Stimulated activated CD8-positive, alpha-beta memory T cell treated with anti-CD3 and anti-CD28 coated beads, Interleukin-7, amount 100 ng/mL, for 24 hours (primary cell): ENCODE data around the gene TM4SF1.
"Not testable (repeated sequence)": the region's sequence is repeated elsewhere in the genome, so short reads cannot be mapped to it uniquely, and the experiment has no call there.

Experiments used
- DNase-seq: peaks from one replicate; pipeline ENCODE4 v3.0.0-alpha.2; 2020; ENCODE audit warnings: low read depth

Gene TM4SF1

GRCh38 chr3:149395107-149396089, 17.9 kb upstream of the TM4SF1 start:
- no peak for DNase-seq

- DNase-seq: no peak
Measured at GRCh38 chr3:149393345-149394160, 16.1 kb upstream of the TM4SF1 start.

- DNase-seq: no peak
Measured at GRCh38 chr3:149391960-149392359, 14.5 kb upstream of the TM4SF1 start.

- no peak for DNase-seq
Measured at GRCh38 chr3:149390772-149391212, 13.3 kb upstream of the TM4SF1 start.

- no peak for DNase-seq
Measured at GRCh38 chr3:149390294-149390693, 12.8 kb upstream of the TM4SF1 start.

- no peak for DNase-seq
Measured at GRCh38 chr3:149388531-149389417, 11.3 kb upstream of the TM4SF1 start.

- no peak for DNase-seq
Measured at GRCh38 chr3:149388001-149388440, 10.6 kb upstream of the TM4SF1 start.

GRCh38 chr3:149386299-149386606, 8.8 kb upstream of the TM4SF1 start:
- no peak for DNase-seq

GRCh38 chr3:149385617-149386298, 8.3 kb upstream of the TM4SF1 start:
- no peak for DNase-seq

GRCh38 chr3:149384911-149385321, 7.5 kb upstream of the TM4SF1 start:
- DNase-seq: no peak

GRCh38 chr3:149384167-149384566, 6.7 kb upstream of the TM4SF1 start:
- no peak for DNase-seq

GRCh38 chr3:149383703-149384102, 6.3 kb upstream of the TM4SF1 start:
- no peak for DNase-seq

GRCh38 chr3:149382518-149382917, 5.1 kb upstream of the TM4SF1 start:
- no peak for DNase-seq

GRCh38 chr3:149382101-149382467, 4.6 kb upstream of the TM4SF1 start:
- DNase-seq: no peak

GRCh38 chr3:149381173-149382100, 4.0 kb upstream of the TM4SF1 start:
- no peak for DNase-seq

- DNase-seq: not testable (repeated sequence)
Measured at GRCh38 chr3:149380220-149380619, 2.8 kb upstream of the TM4SF1 start.

GRCh38 chr3:149378478-149379309, 1.2 kb upstream of the TM4SF1 start:
- DNase-seq: no peak

- no peak for DNase-seq
Measured at GRCh38 chr3:149376718-149377407, 586 bp downstream of the TM4SF1 start.
